NB4 (cell line): ENCODE measurements around the gene DPYD.

Experiments used
- CTCF ChIP-seq: IDR thresholded peaks from one replicate; pipeline ENCODE4 v1.5.1; 2012; ENCODE audit warnings: low read depth, low read length
- MAX ChIP-seq: IDR thresholded peaks from 2 replicates; pipeline ENCODE4 v1.6.1; 2011; ENCODE audit warnings: low read depth, low read length

GRCh38 chr1:97167246-97167645, 753.6 kb downstream of the DPYD start:
- TF ChIP-seq CTCF (no peak), MAX (no peak)
